ENCODE data around the gene ITPKB. TPM values are rescaled to one million over a fixed set of nuclear protein-coding genes. Genes with fewer than 3 reads are reported as not detected.

ITPKB gene
- total and polyA plus RNA-seq, 2 experiments from 2014 or later = 0.31 to 5.2 TPM

DNA sequence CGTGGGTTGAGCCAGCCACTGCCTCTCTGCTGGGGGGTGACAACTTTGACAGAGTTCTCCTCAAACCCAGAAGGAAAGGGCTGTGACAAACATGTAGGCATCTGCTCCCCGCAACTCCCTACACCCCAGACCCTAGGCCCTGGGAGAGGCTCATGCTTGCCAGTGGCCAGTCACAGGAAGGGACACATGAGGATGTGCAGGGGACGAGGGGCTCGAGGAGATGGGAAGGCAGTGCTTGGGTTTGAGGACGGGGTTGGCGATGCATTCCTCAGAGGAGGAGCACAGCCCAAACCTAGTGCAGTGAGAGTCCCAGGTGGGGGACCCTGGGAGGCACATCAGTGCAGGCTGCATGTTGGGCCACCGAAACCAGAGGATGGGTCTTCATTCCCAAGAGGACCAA, 128.4 kb downstream of the ITPKB start (continued):
- TF ChIP-seq, protein P1, sequence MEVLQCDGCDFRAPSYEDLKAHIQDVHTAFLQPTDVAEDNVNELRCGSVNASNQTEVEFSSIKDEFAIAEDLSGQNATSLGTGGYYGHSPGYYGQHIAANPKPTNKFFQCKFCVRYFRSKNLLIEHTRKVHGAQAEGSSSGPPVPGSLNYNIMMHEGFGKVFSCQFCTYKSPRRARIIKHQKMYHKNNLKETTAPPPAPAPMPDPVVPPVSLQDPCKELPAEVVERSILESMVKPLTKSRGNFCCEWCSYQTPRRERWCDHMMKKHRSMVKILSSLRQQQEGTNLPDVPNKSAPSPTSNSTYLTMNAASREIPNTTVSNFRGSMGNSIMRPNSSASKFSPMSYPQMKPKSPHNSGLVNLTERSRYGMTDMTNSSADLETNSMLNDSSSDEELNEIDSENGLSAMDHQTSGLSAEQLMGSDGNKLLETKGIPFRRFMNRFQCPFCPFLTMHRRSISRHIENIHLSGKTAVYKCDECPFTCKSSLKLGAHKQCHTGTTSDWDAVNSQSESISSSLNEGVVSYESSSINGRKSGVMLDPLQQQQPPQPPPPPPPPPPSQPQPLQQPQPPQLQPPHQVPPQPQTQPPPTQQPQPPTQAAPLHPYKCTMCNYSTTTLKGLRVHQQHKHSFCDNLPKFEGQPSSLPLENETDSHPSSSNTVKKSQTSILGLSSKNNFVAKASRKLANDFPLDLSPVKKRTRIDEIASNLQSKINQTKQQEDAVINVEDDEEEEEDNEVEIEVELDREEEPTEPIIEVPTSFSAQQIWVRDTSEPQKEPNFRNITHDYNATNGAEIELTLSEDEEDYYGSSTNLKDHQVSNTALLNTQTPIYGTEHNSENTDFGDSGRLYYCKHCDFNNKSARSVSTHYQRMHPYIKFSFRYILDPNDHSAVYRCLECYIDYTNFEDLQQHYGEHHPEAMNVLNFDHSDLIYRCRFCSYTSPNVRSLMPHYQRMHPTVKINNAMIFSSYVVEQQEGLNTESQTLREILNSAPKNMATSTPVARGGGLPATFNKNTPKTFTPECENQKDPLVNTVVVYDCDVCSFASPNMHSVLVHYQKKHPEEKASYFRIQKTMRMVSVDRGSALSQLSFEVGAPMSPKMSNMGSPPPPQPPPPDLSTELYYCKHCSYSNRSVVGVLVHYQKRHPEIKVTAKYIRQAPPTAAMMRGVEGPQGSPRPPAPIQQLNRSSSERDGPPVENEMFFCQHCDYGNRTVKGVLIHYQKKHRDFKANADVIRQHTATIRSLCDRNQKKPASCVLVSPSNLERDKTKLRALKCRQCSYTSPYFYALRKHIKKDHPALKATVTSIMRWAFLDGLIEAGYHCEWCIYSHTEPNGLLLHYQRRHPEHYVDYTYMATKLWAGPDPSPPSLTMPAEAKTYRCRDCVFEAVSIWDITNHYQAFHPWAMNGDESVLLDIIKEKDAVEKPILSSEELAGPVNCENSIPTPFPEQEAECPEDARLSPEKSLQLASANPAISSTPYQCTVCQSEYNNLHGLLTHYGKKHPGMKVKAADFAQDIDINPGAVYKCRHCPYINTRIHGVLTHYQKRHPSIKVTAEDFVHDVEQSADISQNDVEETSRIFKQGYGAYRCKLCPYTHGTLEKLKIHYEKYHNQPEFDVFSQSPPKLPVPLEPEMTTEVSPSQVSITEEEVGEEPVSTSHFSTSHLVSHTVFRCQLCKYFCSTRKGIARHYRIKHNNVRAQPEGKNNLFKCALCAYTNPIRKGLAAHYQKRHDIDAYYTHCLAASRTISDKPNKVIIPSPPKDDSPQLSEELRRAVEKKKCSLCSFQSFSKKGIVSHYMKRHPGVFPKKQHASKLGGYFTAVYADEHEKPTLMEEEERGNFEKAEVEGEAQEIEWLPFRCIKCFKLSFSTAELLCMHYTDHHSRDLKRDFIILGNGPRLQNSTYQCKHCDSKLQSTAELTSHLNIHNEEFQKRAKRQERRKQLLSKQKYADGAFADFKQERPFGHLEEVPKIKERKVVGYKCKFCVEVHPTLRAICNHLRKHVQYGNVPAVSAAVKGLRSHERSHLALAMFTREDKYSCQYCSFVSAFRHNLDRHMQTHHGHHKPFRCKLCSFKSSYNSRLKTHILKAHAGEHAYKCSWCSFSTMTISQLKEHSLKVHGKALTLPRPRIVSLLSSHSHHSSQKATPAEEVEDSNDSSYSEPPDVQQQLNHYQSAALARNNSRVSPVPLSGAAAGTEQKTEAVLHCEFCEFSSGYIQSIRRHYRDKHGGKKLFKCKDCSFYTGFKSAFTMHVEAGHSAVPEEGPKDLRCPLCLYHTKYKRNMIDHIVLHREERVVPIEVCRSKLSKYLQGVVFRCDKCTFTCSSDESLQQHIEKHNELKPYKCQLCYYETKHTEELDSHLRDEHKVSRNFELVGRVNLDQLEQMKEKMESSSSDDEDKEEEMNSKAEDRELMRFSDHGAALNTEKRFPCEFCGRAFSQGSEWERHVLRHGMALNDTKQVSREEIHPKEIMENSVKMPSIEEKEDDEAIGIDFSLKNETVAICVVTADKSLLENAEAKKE (CRISPR knock-in tag; IDR thresholded peaks at IDR 0.05) = no peak
- TF ChIP-seq, protein P2, sequence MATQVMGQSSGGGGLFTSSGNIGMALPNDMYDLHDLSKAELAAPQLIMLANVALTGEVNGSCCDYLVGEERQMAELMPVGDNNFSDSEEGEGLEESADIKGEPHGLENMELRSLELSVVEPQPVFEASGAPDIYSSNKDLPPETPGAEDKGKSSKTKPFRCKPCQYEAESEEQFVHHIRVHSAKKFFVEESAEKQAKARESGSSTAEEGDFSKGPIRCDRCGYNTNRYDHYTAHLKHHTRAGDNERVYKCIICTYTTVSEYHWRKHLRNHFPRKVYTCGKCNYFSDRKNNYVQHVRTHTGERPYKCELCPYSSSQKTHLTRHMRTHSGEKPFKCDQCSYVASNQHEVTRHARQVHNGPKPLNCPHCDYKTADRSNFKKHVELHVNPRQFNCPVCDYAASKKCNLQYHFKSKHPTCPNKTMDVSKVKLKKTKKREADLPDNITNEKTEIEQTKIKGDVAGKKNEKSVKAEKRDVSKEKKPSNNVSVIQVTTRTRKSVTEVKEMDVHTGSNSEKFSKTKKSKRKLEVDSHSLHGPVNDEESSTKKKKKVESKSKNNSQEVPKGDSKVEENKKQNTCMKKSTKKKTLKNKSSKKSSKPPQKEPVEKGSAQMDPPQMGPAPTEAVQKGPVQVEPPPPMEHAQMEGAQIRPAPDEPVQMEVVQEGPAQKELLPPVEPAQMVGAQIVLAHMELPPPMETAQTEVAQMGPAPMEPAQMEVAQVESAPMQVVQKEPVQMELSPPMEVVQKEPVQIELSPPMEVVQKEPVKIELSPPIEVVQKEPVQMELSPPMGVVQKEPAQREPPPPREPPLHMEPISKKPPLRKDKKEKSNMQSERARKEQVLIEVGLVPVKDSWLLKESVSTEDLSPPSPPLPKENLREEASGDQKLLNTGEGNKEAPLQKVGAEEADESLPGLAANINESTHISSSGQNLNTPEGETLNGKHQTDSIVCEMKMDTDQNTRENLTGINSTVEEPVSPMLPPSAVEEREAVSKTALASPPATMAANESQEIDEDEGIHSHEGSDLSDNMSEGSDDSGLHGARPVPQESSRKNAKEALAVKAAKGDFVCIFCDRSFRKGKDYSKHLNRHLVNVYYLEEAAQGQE (IDR thresholded peaks at IDR 0.05; ENCODE audit: unreplicated experiment) = no peak
- TF ChIP-seq EZH2 (IDR thresholded peaks at IDR 0.05; ENCODE audit: low read depth, unreplicated experiment) (no peak), STAT1 (IDR thresholded peaks at IDR 0.05; ENCODE audit: unreplicated experiment) (no peak), ZNF331 (CRISPR knock-in tag; IDR thresholded peaks at IDR 0.05; ENCODE audit: low read depth) (no peak)

All from GM23338 (cell line).